Ascending aorta (tissue), 2 donors: ENCODE results near the gene C16orf90. TPM values are rescaled to one million over a fixed set of nuclear protein-coding genes. Genes with fewer than 3 reads are reported as not detected.

Experiments
- DNase-seq, 2 donors: peaks; one replicate each; pipeline ENCODE4 v3.0.0-alpha.2; 2019; ENCODE audit warnings: low spot score in 2 of 2
- H3K27ac ChIP-seq, 2 donors: fragments of 200-600 bp; sonication (generic); one replicate each; pipeline ENCODE4 v1.5.1; 2016 to 2017; ENCODE audit warnings: mild to moderate bottlenecking in 1 of 2
- H3K27me3 ChIP-seq: fragments of 200-600 bp; sonication (generic); one replicate; pipeline ENCODE4 v1.5.1; 2017
- H3K36me3 ChIP-seq, 2 donors: fragments of 200-600 bp; sonication (generic); one replicate each; pipeline ENCODE4 v1.5.1; 2016
- H3K4me1 ChIP-seq, 2 donors: fragments of 200-600 bp; sonication (generic); one replicate each; pipeline ENCODE4 v1.5.1; 2016 to 2017; ENCODE audit warnings: mild to moderate bottlenecking in 1 of 2
- H3K4me3 ChIP-seq, 2 donors: fragments of 200-600 bp; sonication (generic); one replicate each; pipeline ENCODE4 v1.5.1; 2016 to 2017; ENCODE audit warnings: mild to moderate bottlenecking in 1 of 2
- H3K9me3 ChIP-seq, 2 donors: fragments of 200-600 bp; sonication (generic); one replicate each; pipeline ENCODE4 v1.5.1; 2016
- intact Hi-C: fragments of 100-400 bp; cut with DNase I; formaldehyde crosslinking; loops from one replicate; pipeline ENCODE4 v1.15.1; 2023
- total RNA-seq: library from RNA; depleted of rRNA; stranded (reverse); fragments of >200 nt; gene quantifications from one replicate; pipeline ENCODE4 v1.1.0, GENCODE V29; 2016
- TF ChIP-seq, protein P1 (sequence below), 3 experiments: fragments of 200-600 bp in 2 of 3; fragments of 450-650 bp in 1 of 3; sonication (generic) in 2 of 3; IDR thresholded peaks; one replicate each; pipeline ENCODE4 v1.5.1; 2016 to 2019; ENCODE audit warnings: antibody characterized with exemption in 3 of 3, mild to moderate bottlenecking in 1 of 3, moderate library complexity in 1 of 3

C16orf90 gene
- total RNA-seq, 1 donor from 2014 or later, result not detected

DNA sequence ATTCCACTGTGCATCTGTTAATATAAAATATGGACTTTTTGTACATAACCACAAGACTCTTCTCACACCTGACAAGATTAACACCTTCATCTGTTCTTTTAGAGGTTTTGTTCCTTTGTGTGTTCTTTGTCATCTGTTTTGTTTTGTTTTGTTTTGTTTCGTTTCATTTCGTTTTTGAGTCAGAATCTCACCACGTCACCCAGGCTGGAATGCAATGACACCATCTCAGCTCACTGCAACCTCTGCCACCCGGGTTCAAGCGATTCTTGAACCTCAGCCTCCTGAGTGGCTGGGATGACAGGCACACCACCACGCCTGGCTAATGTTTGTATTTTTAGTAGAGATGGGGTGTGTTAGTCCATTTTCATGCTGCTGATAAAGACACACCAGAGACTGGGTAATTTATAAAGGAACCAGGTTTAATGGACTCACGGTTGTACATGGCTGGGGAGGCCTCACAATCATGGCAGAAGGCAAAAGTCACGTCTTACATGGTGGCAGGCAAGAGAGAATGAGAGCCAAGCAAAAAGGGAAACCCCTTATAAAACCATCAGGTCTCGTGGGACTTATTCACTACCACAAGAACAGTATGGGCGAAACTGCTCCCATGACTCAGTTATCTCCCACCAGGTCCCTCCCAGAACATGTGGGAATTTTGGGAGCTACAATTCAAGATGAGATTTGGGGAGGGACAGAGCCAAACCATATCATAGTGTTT, 22.3 kb downstream of the C16orf90 start:
- H3K27ac ChIP-seq, result no peak overlapping the region
- H3K27me3 ChIP-seq, result no peaks in the 10 kb centered on the region
- no peak for DNase-seq
- TF ChIP-seq, protein P1, sequence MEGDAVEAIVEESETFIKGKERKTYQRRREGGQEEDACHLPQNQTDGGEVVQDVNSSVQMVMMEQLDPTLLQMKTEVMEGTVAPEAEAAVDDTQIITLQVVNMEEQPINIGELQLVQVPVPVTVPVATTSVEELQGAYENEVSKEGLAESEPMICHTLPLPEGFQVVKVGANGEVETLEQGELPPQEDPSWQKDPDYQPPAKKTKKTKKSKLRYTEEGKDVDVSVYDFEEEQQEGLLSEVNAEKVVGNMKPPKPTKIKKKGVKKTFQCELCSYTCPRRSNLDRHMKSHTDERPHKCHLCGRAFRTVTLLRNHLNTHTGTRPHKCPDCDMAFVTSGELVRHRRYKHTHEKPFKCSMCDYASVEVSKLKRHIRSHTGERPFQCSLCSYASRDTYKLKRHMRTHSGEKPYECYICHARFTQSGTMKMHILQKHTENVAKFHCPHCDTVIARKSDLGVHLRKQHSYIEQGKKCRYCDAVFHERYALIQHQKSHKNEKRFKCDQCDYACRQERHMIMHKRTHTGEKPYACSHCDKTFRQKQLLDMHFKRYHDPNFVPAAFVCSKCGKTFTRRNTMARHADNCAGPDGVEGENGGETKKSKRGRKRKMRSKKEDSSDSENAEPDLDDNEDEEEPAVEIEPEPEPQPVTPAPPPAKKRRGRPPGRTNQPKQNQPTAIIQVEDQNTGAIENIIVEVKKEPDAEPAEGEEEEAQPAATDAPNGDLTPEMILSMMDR (IDR thresholded peaks at IDR 0.05), result no peak
- H3K36me3 ChIP-seq, result peaks cover 0 to 11% of the 10 kb centered on the region in 2 donors
- H3K4me3 ChIP-seq, result no peak overlapping the region
- H3K4me1 ChIP-seq, result no peaks in the 10 kb centered on the region
- no peaks in the 10 kb centered on the region for H3K9me3 ChIP-seq
- intact Hi-C loops, result no loop called here

DNA sequence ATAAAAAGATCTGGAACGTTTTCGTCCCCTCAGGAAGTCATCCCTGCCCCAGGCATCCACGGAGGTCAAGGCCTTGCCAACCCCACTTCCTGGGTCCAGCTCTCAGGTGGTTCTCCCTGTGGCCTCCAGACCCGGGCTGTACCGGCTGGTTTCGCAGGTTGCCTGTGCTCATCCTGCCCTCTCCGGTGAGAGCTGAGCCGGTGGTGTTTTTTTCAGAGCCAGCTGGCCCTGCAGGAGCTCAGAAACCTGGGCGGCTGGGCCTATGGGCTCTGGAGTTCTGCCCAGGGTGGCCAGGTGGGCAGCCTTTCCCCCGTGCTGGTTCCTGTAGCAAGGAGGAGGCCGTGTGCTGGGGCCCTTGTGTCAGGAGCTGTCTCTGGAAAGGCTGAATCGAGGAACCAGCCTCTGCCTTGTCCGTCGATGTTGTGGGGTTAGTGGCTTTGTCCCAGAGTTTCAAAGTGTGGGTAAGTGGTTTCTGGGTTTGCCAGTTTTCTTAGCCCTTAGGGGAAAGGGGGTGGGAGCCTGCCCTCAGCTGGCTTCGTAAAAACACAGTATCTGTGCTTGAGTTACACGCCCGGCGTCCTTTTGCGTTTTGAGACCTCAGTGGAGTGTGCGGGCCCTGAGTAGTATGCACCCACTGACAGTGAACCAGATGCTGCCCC, 23.6 kb downstream of the C16orf90 start:
- H3K4me1 ChIP-seq, result no peaks in the 10 kb centered on the region
- intact Hi-C loops, result no loop called here
- H3K9me3 ChIP-seq, result no peaks in the 10 kb centered on the region
- DNase-seq, result no peak
- H3K36me3 ChIP-seq, result peaks cover under 1 to 11% of the 10 kb centered on the region in 2 donors
- no peaks in the 10 kb centered on the region for H3K27me3 ChIP-seq
- no peak overlapping the region for H3K4me3 ChIP-seq
- H3K27ac ChIP-seq, result no peak overlapping the region
- TF ChIP-seq, protein P1 (IDR thresholded peaks at IDR 0.05), result no peak

DNA sequence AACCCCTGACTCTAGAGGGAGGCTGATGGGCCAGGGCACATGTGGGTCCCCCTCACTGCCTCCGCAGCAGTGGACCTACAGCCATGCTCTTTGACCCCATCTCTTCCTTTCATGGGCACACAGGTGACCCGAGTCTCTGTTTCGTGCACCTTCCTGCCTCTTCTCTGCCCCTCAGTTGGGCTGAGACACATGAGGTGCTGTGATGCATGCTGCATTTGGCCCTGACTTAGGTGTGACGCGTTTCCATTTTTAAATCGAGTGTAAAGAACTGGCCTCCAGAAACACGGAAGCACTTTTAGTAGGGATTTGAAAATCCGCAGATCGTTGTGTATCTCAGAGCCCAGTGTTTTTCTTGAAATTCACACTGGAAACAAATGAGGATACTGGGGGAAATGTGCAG, 24.6 kb downstream of the C16orf90 start:
- Histone ChIP-seq H3K27me3 (no peaks in the 10 kb centered on the region), H3K27ac (no peak overlapping the region), H3K36me3 (peaks cover 8 to 14% of the 10 kb centered on the region in 2 donors), H3K9me3 (no peaks in the 10 kb centered on the region), H3K4me3 (no peak overlapping the region), H3K4me1 (no peaks in the 10 kb centered on the region)
- TF ChIP-seq, protein P1 (IDR thresholded peaks at IDR 0.05), result no peak
- DNase-seq, result no peak
- intact Hi-C loops, result no loop called here

DNA sequence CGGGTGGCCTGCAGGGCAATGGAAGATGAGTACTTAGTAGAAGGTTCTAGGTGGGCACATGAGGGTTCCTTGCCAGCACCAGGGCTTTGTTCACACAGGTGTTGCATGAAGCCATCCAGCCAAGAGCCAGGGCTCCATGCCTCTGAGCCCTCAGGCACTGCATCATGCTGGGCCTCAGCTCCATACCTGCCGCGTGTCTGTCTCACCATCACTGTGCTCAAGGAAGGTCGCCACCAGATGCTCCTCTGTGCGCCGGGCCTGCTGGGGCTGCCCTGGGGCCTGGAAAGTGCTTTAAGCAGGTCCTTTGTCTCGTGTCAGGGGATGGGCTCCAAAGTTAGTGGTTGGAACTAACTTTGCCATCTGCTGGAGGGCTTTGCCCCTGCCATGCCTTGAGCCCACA, 25.6 kb downstream of the C16orf90 start:
- H3K4me3 ChIP-seq, result no peak overlapping the region
- intact Hi-C loops, result no loop called here
- no peak overlapping the region for H3K27ac ChIP-seq
- H3K9me3 ChIP-seq, result no peaks in the 10 kb centered on the region
- DNase-seq, result no peak
- H3K4me1 ChIP-seq, result no peaks in the 10 kb centered on the region
- TF ChIP-seq, protein P1 (IDR thresholded peaks at IDR 0.05), result no peak
- no peaks in the 10 kb centered on the region for H3K27me3 ChIP-seq
- H3K36me3 ChIP-seq, result peaks cover 8 to 14% of the 10 kb centered on the region in 2 donors

DNA sequence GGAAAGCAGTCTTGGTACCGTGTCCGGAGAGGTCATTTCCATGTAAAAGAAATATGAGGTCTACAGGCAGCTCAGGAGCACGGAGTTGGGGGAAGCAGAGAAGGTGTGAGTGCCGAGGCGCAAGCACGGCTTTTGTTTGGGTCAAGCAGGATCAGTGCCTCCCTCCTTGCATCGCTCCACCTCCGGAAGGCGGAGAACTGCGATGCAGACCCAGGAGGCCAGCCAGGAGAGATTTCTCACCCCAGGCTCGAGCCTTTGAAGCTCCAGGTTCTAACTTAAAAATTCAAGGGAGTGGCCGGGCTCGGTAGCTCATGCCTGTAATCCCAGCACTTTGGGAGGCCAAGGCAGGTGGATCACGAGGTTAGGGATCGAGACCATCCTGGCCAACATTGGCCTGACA, 26.8 kb downstream of the C16orf90 start:
- H3K27me3 ChIP-seq, result no peaks in the 10 kb centered on the region
- TF ChIP-seq, protein P1 (IDR thresholded peaks at IDR 0.05), result no peak
- H3K4me1 ChIP-seq, result no peaks in the 10 kb centered on the region
- intact Hi-C loops, result no loop called here
- H3K27ac ChIP-seq, result no peak overlapping the region
- no peak overlapping the region for H3K4me3 ChIP-seq
- peaks cover 8 to 14% of the 10 kb centered on the region in 2 donors for H3K36me3 ChIP-seq
- H3K9me3 ChIP-seq, result no peaks in the 10 kb centered on the region
- DNase-seq, result no peak
